Caco-2 (cell line): ENCODE results near the gene CDH13. TPM values are rescaled to one million over a fixed set of nuclear protein-coding genes. Genes with fewer than 3 reads are reported as not detected.

Source experiments
- BruUV-seq: library from RNA; stranded (reverse); fragments of 400-500 nt; replicated peaks from 2 replicates; lab custom pipeline; 2021; lab: Mats Ljungman, UMichigan
- CTCF ChIA-PET: fragments of 300-600 bp; sonication (Branson Sonifier 250); formaldehyde crosslinking; loops from one replicate; lab custom pipeline; 2022; ENCODE audit warnings: antibody characterized with exemption; lab: Charles Lee
- POLR2A ChIA-PET: fragments of 300-600 bp; sonication (Branson Sonifier 250); formaldehyde crosslinking; loops from one replicate; lab custom pipeline; 2022; ENCODE audit warnings: antibody characterized with exemption; lab: Charles Lee
- DNase-seq, 2 experiments: peaks; one replicate each; pipeline versions ENCODE4 v3.0.0 to v3.0.0-alpha.2; 2020 to 2022
- H3K27me3 ChIP-seq: replicated peaks from 2 replicates; pipeline ENCODE4 v1.6.0; 2011; ENCODE audit warnings: low read length; ENCODE audit not compliant: control insufficient read depth, insufficient read depth
- H3K36me3 ChIP-seq: 2 replicates; pipeline ENCODE4 v1.5.1; 2011; ENCODE audit warnings: low read length; ENCODE audit not compliant: control insufficient read depth, insufficient read depth
- H3K4me1 ChIP-seq: fragments of 250-450 bp; sonication (Bioruptor Pico); 2 replicates; pipeline ENCODE4 v1.5.1; 2020; ENCODE audit warnings: mild to moderate bottlenecking
- H3K4me3 ChIP-seq: 2 replicates; pipeline ENCODE4 v1.5.1; 2011; ENCODE audit warnings: low read depth, mild to moderate bottlenecking, control low read depth, low read length
- H3K9me3 ChIP-seq: fragments of 250-450 bp; sonication (Bioruptor Pico); 2 replicates; pipeline ENCODE4 v1.5.1; 2020; ENCODE audit warnings: mild to moderate bottlenecking, moderate library complexity
- H3K27ac Mint-ChIP-seq: one replicate; pipeline ENCODE4 v1.8.0; 2022; ENCODE audit warnings: mixed read lengths; ENCODE audit not compliant: unreplicated experiment
- H3K27me3 Mint-ChIP-seq: one replicate; pipeline ENCODE4 v1.8.0; 2022; ENCODE audit warnings: mixed read lengths; ENCODE audit not compliant: insufficient read depth, unreplicated experiment
- H3K36me3 Mint-ChIP-seq: one replicate; pipeline ENCODE4 v1.8.0; 2022; ENCODE audit warnings: mild to moderate bottlenecking, mixed read lengths; ENCODE audit not compliant: insufficient read depth, unreplicated experiment
- H3K4me1 Mint-ChIP-seq: one replicate; pipeline ENCODE4 v1.8.0; 2022; ENCODE audit warnings: low read depth, mixed read lengths; ENCODE audit not compliant: unreplicated experiment
- H3K4me3 Mint-ChIP-seq: one replicate; pipeline ENCODE4 v1.8.0; 2022; ENCODE audit warnings: mild to moderate bottlenecking, moderate library complexity, mixed read lengths; ENCODE audit not compliant: unreplicated experiment
- H3K9me3 Mint-ChIP-seq: one replicate; pipeline ENCODE4 v1.8.0; 2022; ENCODE audit warnings: mixed read lengths; ENCODE audit not compliant: unreplicated experiment
- intact Hi-C: fragments of 100-400 bp; cut with micrococcal nuclease; formaldehyde crosslinking; loops from one replicate; pipeline ENCODE4 v1.10.0; 2022; ENCODE audit not compliant: unreplicated experiment
- total RNA-seq: library from RNA; stranded (reverse); gene quantifications from 2 replicates; pipeline ENCODE4 v1.2.3, GENCODE V29; 2022
- TF ChIP-seq, protein P1 (sequence below), 2 experiments: fragments of 200-600 bp in 1 of 2; IDR thresholded peaks; 1 replicate in 1 of 2; 2 replicates in 1 of 2; pipeline versions ENCODE4 v1.5.1 to v1.8.0; 2011 to 2022; ENCODE audit warnings: antibody characterized with exemption in 1 of 2, control low read depth in 1 of 2, inconsistent platforms in 1 of 2, low read depth in 1 of 2, low read length in 1 of 2, mild to moderate bottlenecking in 1 of 2, moderate library complexity in 1 of 2; ENCODE audit not compliant: insufficient read depth in 1 of 2, severe bottlenecking in 1 of 2, unreplicated experiment in 1 of 2

CDH13 gene
- total RNA-seq, 1 experiment from 2014 or later = 2.2 TPM

DNA sequence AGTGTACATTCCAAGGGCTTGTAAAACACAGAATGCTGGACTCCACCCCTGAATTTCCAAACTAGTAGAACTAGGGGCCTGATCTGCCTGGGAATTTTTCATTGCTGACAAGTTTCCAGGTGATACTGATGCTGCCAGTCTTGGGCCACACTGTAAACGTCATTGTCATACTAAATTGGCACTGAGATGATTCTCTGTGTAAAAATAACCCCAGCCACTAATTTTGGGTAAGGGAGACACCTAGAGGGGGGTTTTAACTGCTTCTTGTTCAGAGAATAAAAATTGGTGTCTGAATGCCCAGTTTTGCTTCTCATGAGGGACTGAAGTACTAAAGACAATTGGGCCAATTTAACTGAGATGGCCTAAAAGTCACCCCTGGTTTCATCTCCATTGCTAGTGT, 5.0 kb upstream of the CDH13 start:
- Histone ChIP-seq H3K9me3 (no peaks in the 10 kb centered on the region), H3K4me3 (no peak overlapping the region), H3K4me1 (no peaks in the 10 kb centered on the region), H3K27me3 (no peaks in the 10 kb centered on the region), H3K36me3 (no peaks in the 10 kb centered on the region)
- Mint-ChIP-seq H3K27ac (no peak overlapping the region), H3K36me3 (no peaks in the 10 kb centered on the region), H3K4me1 (peaks cover 5% of the 10 kb centered on the region), H3K9me3 (peaks cover 10% of the 10 kb centered on the region), H3K27me3 (peaks cover 15% of the 10 kb centered on the region), H3K4me3 (no peak overlapping the region)
- POLR2A ChIA-PET = no interaction called here
- no peak for DNase-seq
- intact Hi-C loops = loop anchor here (1.0 kb wide), 1 partner anchor 15 kb away; no protein-coding TSS in a partner anchor
- CTCF ChIA-PET = no interaction called here
- no TSS peak for BruUV-seq
- TF ChIP-seq, protein P1, sequence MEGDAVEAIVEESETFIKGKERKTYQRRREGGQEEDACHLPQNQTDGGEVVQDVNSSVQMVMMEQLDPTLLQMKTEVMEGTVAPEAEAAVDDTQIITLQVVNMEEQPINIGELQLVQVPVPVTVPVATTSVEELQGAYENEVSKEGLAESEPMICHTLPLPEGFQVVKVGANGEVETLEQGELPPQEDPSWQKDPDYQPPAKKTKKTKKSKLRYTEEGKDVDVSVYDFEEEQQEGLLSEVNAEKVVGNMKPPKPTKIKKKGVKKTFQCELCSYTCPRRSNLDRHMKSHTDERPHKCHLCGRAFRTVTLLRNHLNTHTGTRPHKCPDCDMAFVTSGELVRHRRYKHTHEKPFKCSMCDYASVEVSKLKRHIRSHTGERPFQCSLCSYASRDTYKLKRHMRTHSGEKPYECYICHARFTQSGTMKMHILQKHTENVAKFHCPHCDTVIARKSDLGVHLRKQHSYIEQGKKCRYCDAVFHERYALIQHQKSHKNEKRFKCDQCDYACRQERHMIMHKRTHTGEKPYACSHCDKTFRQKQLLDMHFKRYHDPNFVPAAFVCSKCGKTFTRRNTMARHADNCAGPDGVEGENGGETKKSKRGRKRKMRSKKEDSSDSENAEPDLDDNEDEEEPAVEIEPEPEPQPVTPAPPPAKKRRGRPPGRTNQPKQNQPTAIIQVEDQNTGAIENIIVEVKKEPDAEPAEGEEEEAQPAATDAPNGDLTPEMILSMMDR (IDR thresholded peaks at IDR 0.05; ENCODE audit: insufficient read depth in 1 of 2, low read depth in 1 of 2, low read length in 1 of 2, severe bottlenecking in 1 of 2, unreplicated experiment in 1 of 2) = peak; percentile 15 to 50

DNA sequence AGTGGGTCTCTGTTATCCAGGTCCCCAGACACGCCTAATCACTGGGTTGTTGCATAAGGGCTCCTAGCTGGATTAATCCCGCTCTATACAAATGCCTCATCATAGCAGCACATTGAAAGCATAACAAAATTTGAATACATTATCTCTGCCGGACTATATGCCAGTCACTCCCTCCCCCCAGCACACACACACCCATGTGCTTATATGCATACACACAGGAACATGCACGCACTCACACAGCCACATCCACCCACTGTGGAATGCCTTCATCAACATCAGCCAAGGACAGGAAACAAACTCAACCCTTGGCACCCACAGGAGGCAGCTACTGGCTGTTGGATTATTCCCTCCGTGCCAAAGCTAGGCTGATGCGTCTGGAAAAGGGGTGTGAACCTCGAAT, 3.5 kb upstream of the CDH13 start:
- H3K36me3 ChIP-seq = no peaks in the 10 kb centered on the region
- CTCF ChIA-PET = no interaction called here
- H3K36me3 Mint-ChIP-seq = no peaks in the 10 kb centered on the region
- H3K9me3 Mint-ChIP-seq = peaks cover 6% of the 10 kb centered on the region
- peaks cover 8% of the 10 kb centered on the region for H3K4me1 ChIP-seq
- no peaks in the 10 kb centered on the region for H3K9me3 ChIP-seq
- H3K27me3 ChIP-seq = no peaks in the 10 kb centered on the region
- no peak overlapping the region for H3K27ac Mint-ChIP-seq
- DNase-seq = no peak
- H3K4me3 Mint-ChIP-seq = no peak overlapping the region
- TF ChIP-seq, protein P1 (IDR thresholded peaks at IDR 0.05; ENCODE audit: insufficient read depth in 1 of 2, low read depth in 1 of 2, low read length in 1 of 2, severe bottlenecking in 1 of 2, unreplicated experiment in 1 of 2) = no peak
- H3K4me3 ChIP-seq = no peak overlapping the region
- POLR2A ChIA-PET = no interaction called here
- H3K4me1 Mint-ChIP-seq = peaks cover 9% of the 10 kb centered on the region
- peaks cover 18% of the 10 kb centered on the region for H3K27me3 Mint-ChIP-seq
- no TSS peak for BruUV-seq
- intact Hi-C loops = no loop called here

DNA sequence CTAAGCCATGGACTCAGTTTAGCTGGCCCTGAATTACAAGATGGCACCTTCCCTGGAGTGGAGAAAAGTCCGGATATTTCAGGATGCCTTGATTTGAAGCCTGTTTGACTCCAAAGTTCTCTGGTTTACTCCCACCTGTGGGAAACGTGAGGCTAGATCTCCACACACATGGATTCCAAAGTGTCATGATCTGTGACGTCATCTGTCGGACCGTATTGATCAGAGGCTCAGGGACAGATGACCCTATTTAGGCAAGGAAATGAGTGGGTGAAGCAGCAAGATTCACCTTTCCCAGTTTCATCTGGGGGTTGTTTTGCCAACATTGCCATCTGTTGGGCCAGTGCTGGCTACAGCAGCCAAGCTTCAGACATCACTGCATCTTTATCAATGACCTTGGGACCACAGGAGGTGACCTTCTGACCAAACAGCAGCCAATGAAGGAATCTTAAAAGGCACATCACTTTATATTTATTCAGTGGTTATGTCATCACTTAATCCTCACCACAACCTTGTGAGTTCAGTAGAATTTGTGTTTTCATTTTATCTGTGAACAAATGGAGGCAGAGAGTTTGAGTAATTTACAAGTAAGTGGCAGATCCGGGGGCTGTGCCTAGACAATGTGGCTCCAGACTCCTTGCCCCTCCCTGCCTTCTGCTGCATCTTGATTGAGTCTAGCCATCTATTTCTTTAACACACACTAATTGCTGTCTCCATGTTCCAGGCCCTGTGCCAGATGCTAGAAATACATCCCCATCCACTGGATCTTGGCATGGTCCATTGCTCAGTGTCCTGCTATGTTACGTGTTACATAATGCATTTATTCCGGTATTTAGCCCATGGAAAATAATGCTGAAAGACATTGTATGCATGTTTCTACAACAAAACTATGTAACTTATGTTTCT, 1.5 kb upstream of the CDH13 start:
- Histone ChIP-seq H3K27me3 (no peaks in the 10 kb centered on the region), H3K4me3 (no peak overlapping the region), H3K4me1 (peaks cover 25% of the 10 kb centered on the region), H3K36me3 (no peaks in the 10 kb centered on the region), H3K9me3 (no peaks in the 10 kb centered on the region)
- ChIA-PET CTCF (no interaction called here), POLR2A (no interaction called here)
- Mint-ChIP-seq H3K9me3 (no peaks in the 10 kb centered on the region), H3K27ac (no peak overlapping the region), H3K27me3 (peaks cover 15% of the 10 kb centered on the region), H3K4me3 (no peak overlapping the region), H3K4me1 (peaks cover 22% of the 10 kb centered on the region), H3K36me3 (no peaks in the 10 kb centered on the region)
- TF ChIP-seq, protein P1 (IDR thresholded peaks at IDR 0.05; ENCODE audit: insufficient read depth in 1 of 2, low read depth in 1 of 2, low read length in 1 of 2, severe bottlenecking in 1 of 2, unreplicated experiment in 1 of 2) = no peak
- no TSS peak for BruUV-seq
- DNase-seq = no peak
- intact Hi-C loops = no loop called here
